Sigmoid colon (tissue), 7 donors: ENCODE results near the gene PDZRN3. TPM values are rescaled to one million over a fixed set of nuclear protein-coding genes. Genes with fewer than 3 reads are reported as not detected.

Experiments used
- DNase-seq: peaks from one replicate; pipeline ENCODE4 v3.0.0-alpha.2; 2019
- H3K27ac ChIP-seq, 4 donors: fragments of 200-600 bp; sonication (generic); one replicate each; pipeline ENCODE4 v1.5.1; 2016 to 2019; ENCODE audit warnings: mild to moderate bottlenecking in 1 of 4
- H3K27me3 ChIP-seq, 3 donors: fragments of 200-600 bp; sonication (generic); one replicate each; pipeline ENCODE4 v1.5.1; 2019; ENCODE audit warnings: mild to moderate bottlenecking in 1 of 3
- H3K36me3 ChIP-seq, 4 donors: fragments of 200-600 bp; sonication (generic); one replicate each; pipeline ENCODE4 v1.5.1; 2016 to 2019
- H3K4me1 ChIP-seq, 4 donors: fragments of 200-600 bp; sonication (generic); one replicate each; pipeline ENCODE4 v1.5.1; 2017 to 2019
- H3K4me3 ChIP-seq, 4 donors: fragments of 200-600 bp; sonication (generic); one replicate each; pipeline ENCODE4 v1.5.1; 2017 to 2019; ENCODE audit warnings: mild to moderate bottlenecking in 2 of 4, moderate library complexity in 1 of 4
- H3K9me3 ChIP-seq, 4 donors: fragments of 200-600 bp in 3 of 4; sonication (generic) in 3 of 4; one replicate each; pipeline versions ENCODE4 v1.5.1 to v1.6.1; 2013 to 2019
- CTCF ChIP-seq, 4 experiments: fragments of 450-650 bp in 3 of 4; fragments of 200-600 bp in 1 of 4; IDR thresholded peaks; one replicate each; pipeline ENCODE4 v1.5.1; 2016 to 2019; ENCODE audit warnings: antibody characterized with exemption in 4 of 4, mild to moderate bottlenecking in 3 of 4, moderate library complexity in 2 of 4
- EP300 ChIP-seq, 4 donors: sonication (generic); formaldehyde crosslinking; IDR thresholded peaks; one replicate each; pipeline ENCODE4 v1.6.1; 2017; ENCODE audit warnings: antibody characterized with exemption in 4 of 4
- POLR2A ChIP-seq, 2 donors: fragments of 450-650 bp; IDR thresholded peaks; one replicate each; pipeline ENCODE4 v1.6.1; 2016; ENCODE audit warnings: antibody characterized with exemption in 2 of 2, mild to moderate bottlenecking in 2 of 2, moderate library complexity in 2 of 2
- POLR2AphosphoS5 ChIP-seq, 4 donors: sonication (generic); formaldehyde crosslinking; IDR thresholded peaks; one replicate each; pipeline ENCODE4 v1.6.1; 2017; ENCODE audit warnings: antibody characterized with exemption in 4 of 4
- WGBS, 2 donors: extraction: QIAGEN DNeasy Blood & Tissue Kit; methylation state at CpG; one replicate each; pipeline ENCODE4 v1.1.7; 2013; 5-methylcytosine and 5-hydroxymethylcytosine counted together
- intact Hi-C: fragments of 100-400 bp; cut with DNase I; formaldehyde crosslinking; loops from one replicate; pipeline ENCODE4 v1.15.1; 2023
- polyA plus RNA-seq, 3 donors: library from polyadenylated mRNA; stranded (reverse); fragments of 200-250 nt; gene quantifications; one replicate each; pipeline ENCODE4 v1.2.3, GENCODE V29; 2013
- total RNA-seq, 4 donors: library from RNA; depleted of rRNA; stranded (reverse); fragments of >200 nt; gene quantifications; one replicate each; pipeline ENCODE4 v1.1.0, GENCODE V29; 2016
- donor health status: healthy with polysubstance abuse.
- donor health status: Bipolar disorder and iron deficiency.
- donor health status: healthy.

Gene PDZRN3
- total and polyA plus RNA-seq, 7 donors: 7.2 to 209 (median 172) TPM

DNA sequence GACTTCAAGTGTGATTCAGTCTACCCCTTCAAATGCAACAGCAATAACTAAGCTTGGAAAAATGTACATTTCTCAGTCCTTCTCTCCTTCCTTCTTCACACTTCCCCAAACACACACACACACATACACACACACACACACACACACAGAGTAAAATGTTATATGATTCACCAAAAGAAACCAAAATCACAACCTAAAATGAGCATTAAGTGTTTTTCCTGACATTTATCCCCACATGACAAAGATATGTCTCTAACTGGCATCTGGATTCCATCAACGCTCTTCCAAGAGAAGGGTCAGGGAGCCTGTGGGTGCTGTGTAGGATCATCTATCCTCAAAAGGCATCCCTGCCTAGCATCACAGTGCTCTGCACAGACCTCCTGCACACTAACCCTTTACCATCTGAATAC lies 21.0 kb downstream of the PDZRN3 start:
- Histone ChIP-seq H3K27ac (peak overlapping the region; percentile 64 to 96 (median 82)), H3K9me3 (no peaks in the 10 kb centered on the region), H3K4me1 (peaks cover 0 to 100% (median 91%) of the 10 kb centered on the region in 4 donors), H3K4me3 (peak overlapping the region in 2 of 4 donors; percentile 9 to 14), H3K36me3 (peaks cover 0 to 37% (median 0%) of the 10 kb centered on the region in 4 donors), H3K27me3 (no peaks in the 10 kb centered on the region)
- intact Hi-C loops: loop anchor here (5.0 kb wide), 1 partner anchor 81 kb away; no protein-coding TSS in a partner anchor
- DNase-seq: peak; percentile 79
- TF ChIP-seq EP300 (IDR thresholded peaks at IDR 0.05): peak in 3 of 4 donors; percentile 85 to 95 (median 91)
- TF ChIP-seq POLR2A (IDR thresholded peaks at IDR 0.05): no peak
- TF ChIP-seq POLR2AphosphoS5 (IDR thresholded peaks at IDR 0.05): peak; percentile 97 to 100 (median 100)
- no peak for TF ChIP-seq CTCF (IDR thresholded peaks at IDR 0.05)
- 85 to 88% methylated on average over 1 of the region's 1 CpG for WGBS, 2 donors

- H3K4me1 ChIP-seq: peaks cover 0 to 100% (median 86%) of the 10 kb centered on the region in 4 donors
- TF ChIP-seq POLR2AphosphoS5 (IDR thresholded peaks at IDR 0.05) (peak in 3 of 4 donors; percentile 39 to 88 (median 84)), POLR2A (IDR thresholded peaks at IDR 0.05) (no peak), EP300 (IDR thresholded peaks at IDR 0.05) (peak in 1 of 4 donors; percentile 38), CTCF (IDR thresholded peaks at IDR 0.05) (no peak)
- peaks cover 0 to 25% (median 0%) of the 10 kb centered on the region in 4 donors for H3K36me3 ChIP-seq
- intact Hi-C loops: loop anchor here (5.0 kb wide), 1 partner anchor 80 kb away; no protein-coding TSS in a partner anchor
- 72 to 76% methylated on average over 3 of the region's 3 CpGs for WGBS, 2 donors
- H3K27ac ChIP-seq: peak overlapping the region; percentile 64 to 96 (median 82)
- peak overlapping the region in 1 of 4 donors; percentile 14 for H3K4me3 ChIP-seq
- no peak for DNase-seq
- no peaks in the 10 kb centered on the region for H3K9me3 ChIP-seq
- H3K27me3 ChIP-seq: no peaks in the 10 kb centered on the region
Measured at GRCh38 chr3:73602170-73602569, 22.6 kb downstream of the PDZRN3 start.

DNA sequence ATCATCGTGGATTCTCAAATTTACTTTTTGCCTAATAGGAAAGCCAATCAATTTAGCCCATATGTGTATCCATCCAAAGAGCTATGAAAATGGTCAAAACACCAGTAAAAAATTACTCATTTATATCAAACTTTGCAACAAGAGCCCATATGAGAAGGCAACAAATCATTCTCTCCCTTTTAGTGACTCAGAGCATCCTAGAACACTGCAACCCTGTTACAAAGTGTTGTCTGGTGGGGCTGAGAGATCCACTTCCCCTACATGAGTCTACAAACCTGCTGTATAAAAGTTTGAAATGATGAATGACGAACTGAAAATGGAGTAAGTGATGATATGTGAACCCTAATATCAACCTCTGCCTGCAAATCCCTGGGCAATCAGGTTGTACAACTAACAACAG lies 23.3 kb downstream of the PDZRN3 start:
- Histone ChIP-seq H3K9me3 (no peaks in the 10 kb centered on the region), H3K27ac (peak overlapping the region; percentile 64 to 96 (median 82)), H3K4me3 (no peak overlapping the region), H3K36me3 (peaks cover 0 to 18% (median 0%) of the 10 kb centered on the region in 4 donors), H3K27me3 (no peaks in the 10 kb centered on the region), H3K4me1 (peaks cover 0 to 100% (median 86%) of the 10 kb centered on the region in 4 donors)
- intact Hi-C loops: loop anchor here (5.0 kb wide), 1 partner anchor 79 kb away; no protein-coding TSS in a partner anchor
- WGBS, 2 donors: 87 to 88% methylated on average over 2 of the region's 2 CpGs
- no peak for DNase-seq
- no peak for TF ChIP-seq CTCF (IDR thresholded peaks at IDR 0.05)
- no peak for TF ChIP-seq EP300 (IDR thresholded peaks at IDR 0.05)
- no peak for TF ChIP-seq POLR2A (IDR thresholded peaks at IDR 0.05)
- no peak for TF ChIP-seq POLR2AphosphoS5 (IDR thresholded peaks at IDR 0.05)

DNA sequence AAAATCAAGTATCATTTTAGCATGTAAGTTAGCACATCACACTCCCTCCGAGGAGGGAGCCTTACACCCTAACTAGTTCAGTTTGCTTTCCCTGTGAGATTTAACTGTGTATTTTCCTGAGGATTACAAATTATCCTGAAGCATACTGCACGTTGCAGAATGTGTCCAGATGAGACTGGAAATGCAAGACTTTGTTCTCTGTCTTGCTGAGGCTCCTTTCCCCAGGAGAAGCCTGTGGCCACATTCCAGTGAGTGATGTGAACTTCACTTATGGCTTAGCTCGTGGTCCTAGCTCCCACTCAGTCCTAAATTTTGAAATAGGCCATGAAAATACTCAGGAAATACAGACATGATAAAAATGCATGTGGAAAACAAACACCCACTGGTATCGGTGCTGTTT lies 23.7 kb downstream of the PDZRN3 start:
- H3K4me1 ChIP-seq: peaks cover 0 to 100% (median 84%) of the 10 kb centered on the region in 4 donors
- peak overlapping the region; percentile 64 to 96 (median 82) for H3K27ac ChIP-seq
- intact Hi-C loops: loop anchor here (5.0 kb wide), 1 partner anchor 79 kb away; no protein-coding TSS in a partner anchor
- DNase-seq: no peak
- H3K4me3 ChIP-seq: no peak overlapping the region
- peaks cover 0 to 14% (median 0%) of the 10 kb centered on the region in 4 donors for H3K36me3 ChIP-seq
- TF ChIP-seq CTCF (IDR thresholded peaks at IDR 0.05): no peak
- no peak for TF ChIP-seq POLR2A (IDR thresholded peaks at IDR 0.05)
- TF ChIP-seq POLR2AphosphoS5 (IDR thresholded peaks at IDR 0.05): no peak
- TF ChIP-seq EP300 (IDR thresholded peaks at IDR 0.05): no peak
- H3K9me3 ChIP-seq: no peaks in the 10 kb centered on the region
- WGBS, 2 donors: 61 to 74% methylated on average over 4 of the region's 4 CpGs
- no peaks in the 10 kb centered on the region for H3K27me3 ChIP-seq
